ENCODE measurements around the gene TNIP3.

Gene TNIP3

DNA sequence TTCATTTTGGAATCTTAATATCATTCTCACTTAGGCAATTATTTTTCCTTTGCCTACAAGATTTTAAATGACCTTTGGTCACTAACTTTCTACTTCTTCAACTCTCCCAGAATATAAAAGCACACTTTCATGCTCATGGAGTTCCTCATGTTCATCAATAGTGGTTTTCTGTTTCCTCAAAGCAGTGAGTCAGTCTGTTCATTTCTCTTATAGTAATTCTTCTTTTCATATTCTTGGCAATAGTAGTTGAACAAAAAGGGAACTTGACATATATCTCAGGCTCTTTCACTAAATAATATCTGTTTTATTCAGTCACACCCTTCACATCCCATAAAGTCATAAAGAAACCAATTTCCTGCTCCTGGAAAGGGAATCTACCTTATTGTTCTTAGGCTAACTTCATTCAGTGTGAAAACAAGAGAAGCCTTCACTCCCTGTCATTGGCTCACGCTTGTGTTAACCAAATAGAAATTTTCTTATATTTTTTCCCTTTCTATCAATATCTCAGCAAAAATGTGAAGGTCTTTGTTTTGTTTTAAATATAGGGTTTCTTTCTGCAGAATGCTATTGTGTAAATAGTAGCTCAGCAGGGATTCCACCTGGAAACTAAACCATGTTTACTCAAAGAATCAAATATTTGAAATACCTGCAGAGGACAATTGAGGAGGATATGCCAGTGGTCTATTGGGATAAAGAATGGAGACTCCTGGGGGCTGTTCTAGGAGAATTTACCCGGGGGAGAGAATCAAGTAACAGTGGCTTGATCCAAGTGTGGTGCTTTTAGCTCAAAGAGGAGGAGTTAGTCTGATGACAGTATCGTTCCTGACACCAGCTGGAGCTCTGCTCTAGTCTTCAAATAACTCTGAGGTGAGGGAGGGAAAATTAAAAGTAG is 13.4 kb upstream of the TNIP3 start:
- DNase-seq = peak; percentile 88

DNA sequence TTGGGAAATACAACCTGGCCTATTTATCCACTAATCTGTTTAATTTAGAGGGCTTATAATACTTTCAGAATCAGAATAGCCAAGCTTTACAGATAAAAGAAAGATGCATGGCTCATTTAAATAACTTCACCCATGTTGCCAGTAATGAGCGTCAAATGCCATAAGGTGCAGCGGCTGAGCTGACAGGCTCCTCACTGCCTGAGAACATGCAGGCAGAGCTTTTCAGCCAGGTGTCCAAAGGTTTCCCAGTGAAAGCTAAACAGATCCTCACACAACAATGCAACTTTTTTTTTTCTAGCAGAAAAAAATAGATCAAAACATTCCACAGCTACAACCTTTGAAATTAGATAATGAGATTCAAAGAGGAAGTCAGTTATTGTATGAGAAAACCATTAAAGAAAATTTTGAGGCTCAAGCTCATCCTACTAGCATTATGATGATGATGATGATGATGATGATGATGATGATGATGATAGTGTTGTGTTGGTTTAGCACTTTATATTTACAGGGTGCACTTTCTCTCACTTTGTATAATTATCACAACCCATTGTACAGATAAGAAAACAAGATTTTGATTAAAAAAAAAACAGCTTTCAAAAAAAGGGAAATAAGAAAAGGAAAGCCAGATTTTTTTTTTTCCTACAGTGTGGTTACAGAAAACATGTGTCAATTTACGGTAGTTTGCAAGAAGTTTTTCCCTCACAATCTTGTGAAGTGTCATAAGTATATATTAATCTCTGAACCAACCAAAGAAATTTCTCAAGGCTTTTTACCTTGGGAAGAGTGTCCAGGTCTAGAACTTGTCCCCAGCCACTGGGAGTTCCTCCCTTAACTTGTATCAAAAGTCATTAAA is 12.2 kb upstream of the TNIP3 start:
- peak; percentile 82 for DNase-seq

- peak; percentile 60 for DNase-seq
These were observed 7.4 kb upstream of the TNIP3 start for GRCh38 chr4:121171477-121171876.

DNA sequence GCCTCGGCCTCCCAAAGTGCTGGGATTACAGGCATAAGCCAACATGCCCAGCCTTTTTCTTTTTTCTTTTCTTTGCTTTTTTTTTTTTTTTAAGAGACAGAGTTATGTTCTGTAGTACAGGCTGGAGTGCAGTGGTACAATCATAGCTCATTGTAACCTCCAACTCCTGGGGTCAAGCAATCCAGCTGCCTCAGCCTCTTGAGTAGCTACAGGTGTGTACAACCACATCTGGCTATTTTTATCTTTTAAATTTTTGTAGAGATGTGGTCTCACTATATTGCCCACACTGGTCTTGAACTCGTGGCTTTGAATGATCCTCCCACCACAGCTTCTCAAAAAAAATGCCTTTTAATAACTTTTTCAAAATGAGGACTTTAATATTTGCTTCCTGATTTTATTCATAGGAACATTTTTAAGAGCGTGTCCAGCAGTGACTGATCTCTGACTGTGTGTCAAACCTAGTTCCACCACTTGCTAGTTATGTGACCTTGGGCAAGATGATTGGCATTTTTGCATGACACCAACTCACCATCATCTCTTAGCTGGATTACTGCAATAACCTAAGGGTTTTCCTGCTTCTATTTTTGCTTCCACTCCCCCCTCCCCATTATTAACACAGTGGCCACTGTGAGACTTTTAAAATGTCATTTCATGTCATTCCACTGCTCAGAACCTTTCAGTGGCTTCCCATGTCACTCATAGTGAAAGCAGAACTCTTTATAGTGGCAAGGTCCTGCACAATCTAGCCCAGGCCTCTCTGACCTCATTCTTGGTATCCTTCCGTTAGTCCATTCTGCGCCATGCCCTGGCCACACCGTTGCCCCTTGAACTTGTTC is 4.5 kb upstream of the TNIP3 start:
- DNase-seq = peak; percentile 96

DNA sequence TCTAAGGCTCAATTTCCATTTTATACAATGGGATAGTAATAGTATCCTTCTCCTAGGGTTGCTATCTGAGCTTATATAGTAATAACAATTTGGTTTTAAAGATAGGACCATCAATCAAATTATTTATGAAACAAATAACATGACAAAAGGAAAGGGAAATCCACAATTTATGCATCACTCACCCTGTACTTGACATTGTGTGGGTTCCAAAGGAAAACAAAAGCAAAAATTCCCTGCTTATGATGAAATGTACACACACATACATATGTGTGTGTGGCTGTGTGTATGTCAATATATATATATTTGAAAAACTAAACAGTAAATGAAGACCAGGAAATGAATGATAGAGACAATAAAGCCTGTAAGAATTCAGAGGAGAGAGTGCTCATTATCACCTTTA is 2.9 kb upstream of the TNIP3 start:
- DNase-seq = peak; percentile 75

DNA sequence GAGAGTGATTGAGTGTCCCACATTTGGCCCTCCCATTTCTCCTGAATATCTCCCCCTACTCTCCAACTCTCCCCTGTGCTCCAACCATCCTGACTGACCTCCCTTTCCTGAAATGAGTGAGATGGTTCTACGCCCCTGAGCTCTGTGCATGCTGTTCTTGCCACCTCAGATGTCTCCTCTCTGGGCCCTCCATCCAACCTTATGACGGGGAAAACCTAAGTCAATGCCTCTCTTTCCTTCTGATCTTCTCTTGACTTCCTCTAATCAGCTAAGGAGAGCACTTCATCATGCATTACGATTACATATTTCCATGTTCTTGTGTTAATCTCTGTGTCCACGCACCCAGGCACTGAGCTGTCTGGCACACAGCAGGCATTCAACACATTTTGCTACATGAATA is 1.1 kb upstream of the TNIP3 start:
- DNase-seq = no peak

GRCh38 chr4:121156822-121157769 is 7.0 kb downstream of the TNIP3 start:
- peak; percentile 91 for DNase-seq

GRCh38 chr4:121155893-121156292 is 8.2 kb downstream of the TNIP3 start:
- peak; percentile 71 for DNase-seq

DNA sequence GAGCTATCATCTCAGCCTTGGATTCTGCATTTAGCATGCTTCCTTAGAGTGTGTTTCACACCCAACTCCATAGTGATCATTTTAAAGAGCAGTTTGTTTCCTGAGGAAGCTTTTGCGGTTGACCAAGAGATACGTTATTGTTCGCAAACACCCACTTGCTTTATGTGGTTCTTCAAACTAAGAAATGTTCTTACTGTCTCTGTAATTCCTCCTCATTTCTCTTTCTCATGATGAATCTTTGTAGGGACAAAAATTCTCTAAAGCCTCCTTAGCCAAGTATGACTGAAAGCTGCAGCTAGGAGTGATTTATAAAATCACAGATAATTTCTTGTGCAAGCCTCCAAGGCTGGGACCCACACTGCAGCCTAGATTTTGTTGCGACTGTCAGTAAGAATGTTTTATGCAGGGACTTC is 10.0 kb downstream of the TNIP3 start:
- DNase-seq = no peak

DNA sequence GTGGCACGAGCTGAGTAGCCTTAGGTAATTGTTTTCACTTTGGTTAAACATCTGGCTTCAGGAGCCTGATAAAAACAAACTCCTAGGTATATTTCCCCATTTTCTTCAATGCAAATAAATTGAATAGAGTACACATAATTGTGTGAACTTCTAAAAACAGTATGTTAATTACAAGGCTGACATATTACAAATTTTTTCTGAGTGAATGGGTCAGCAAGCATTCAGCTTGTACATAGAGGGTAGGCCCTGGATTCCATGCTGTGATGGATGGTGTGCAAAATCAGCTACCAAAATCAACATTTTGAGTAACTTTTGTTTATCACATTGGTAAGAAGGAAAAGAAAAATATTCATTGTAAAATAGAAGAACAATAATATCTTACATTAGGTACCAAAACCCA is 12.2 kb downstream of the TNIP3 start:
- no peak for DNase-seq

DNA sequence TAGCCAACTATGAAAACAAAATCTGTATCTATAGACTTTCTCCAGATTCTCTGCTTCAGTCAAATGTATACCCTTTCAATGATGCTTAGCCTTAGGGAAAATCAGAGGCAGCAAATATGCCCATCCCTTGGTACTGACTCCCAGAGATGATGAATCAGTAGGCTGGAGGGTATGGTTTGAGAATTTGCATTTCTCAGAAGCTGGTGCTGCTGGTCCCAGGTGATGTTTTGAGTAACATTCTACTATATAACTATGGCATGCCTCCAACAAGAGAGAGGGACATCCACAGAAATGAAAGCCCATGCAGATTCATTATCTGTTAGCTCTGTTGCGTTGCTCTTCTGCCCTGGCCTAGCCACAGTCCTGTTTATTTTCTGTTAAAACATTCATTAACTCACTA is 13.6 kb downstream of the TNIP3 start:
- DNase-seq = no peak

DNA sequence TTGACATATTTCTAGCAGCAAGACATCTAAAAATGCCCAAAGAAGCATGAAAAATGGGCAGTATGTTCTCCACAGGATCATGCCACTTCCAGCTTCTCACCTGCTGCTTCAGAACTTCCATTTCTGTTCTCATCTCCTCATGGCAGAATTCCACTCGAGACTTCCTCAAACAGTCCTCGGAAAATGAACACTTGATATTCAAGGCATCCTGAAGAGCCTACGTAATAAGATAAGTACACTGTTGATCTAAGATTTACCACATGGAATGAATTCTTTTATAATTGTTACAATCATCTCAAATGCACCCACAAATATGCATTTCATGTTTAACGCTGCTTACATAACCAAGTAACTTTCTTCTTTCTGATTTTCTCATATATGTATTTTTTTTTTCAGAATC is 14.1 kb downstream of the TNIP3 start:
- DNase-seq = no peak

DNA sequence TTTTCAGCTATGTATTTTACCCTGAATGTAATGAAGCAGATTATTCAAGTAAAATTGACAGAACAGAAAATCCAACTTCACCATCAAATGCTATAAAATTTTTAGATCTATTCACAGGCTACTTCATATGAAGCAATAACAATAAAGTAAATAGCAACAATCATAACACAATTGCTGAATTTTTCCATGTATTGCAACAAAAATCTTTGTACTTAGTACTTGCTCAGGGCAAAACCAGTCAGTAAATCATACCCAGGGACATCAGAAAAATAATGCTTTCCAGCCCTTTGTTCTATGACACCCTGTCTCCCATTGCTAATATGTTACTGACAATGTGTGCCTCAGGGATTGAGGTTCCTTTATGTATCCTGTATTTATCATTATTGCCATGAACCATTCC is 15.5 kb downstream of the TNIP3 start:
- no peak for DNase-seq

DNA sequence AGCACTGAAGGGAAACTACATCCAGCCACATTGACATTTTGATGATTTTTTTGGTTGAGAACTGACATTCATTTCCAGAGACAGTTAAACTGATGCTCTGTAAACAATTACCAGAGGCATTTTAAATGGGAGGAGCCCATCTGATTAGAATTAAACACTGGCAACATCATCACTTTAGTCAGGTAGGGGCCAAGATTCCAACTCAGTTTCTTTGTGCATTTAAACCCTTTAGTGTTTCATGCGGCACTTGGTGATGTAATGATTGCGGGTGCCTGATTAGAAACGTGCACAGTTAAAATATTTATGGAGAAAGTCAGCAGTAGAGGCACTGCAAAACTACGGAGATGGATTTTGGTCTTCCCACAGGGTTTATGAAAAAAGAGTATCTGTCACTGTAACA is 16.1 kb downstream of the TNIP3 start:
- DNase-seq = no peak

DNA sequence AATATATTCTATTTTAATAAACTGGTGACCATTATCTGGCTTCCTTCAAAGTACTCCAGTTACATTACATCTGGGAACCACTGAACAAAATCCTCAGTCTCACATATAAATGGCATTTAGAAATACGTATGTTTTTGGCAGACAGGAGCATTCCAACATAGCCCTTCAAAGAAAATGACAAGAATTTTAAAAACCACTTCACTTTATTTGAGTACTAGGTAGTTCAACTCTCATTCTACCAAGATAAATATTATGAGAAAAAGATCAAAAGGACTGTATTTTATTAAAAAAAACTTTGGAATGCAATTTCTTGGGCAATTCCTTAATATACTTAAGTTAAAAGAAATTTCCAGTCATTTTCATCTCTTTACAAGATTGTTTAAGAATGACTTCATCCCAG is 17.6 kb downstream of the TNIP3 start:
- no peak for DNase-seq

DNA sequence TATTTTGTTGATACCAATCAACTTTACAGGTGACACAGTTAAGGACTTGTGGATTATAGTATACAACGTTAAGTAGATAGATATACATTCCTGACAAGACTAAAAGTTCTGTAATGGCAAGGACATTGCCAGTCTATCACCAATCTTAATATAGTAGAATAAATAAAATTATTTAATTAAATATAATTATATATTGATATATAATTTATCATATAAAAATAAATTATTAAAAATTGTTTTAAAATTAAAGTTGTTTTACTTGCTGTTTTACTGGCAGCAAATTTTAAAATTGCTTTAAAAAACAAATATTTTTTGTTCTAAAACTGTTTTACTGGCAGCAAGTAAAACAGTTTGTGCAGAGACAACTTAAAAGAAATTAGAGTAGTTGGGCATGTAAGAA is 18.7 kb downstream of the TNIP3 start:
- DNase-seq = no peak

GRCh38 chr4:121144021-121144420 is 20.1 kb downstream of the TNIP3 start:
- DNase-seq = no peak

DNA sequence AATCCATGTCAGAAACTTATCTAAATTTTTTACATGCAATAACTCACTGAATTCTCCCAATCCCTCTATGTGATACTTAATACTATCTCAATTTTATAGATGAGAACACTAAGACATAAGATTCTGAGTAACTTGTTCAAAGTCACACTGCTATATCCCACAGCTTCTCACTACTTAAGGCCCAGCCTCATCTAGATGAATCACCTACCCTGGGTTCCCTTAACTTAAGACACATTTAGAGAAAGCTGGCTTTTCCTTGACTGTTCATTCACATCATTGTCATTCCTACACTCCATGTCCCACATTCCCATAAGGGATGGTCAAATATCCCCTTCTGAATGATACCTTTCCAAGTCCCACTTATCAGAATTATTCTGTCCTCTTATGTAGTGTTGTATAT is 21.0 kb downstream of the TNIP3 start:
- DNase-seq = no peak

GRCh38 chr4:121140716-121141460 is 23.2 kb downstream of the TNIP3 start:
- no peak for DNase-seq

GRCh38 chr4:121139533-121140222 is 24.4 kb downstream of the TNIP3 start:
- DNase-seq = no peak
